Activated CD4-positive, CD25-positive, alpha-beta regulatory T cell (primary cell): ENCODE results near the gene KCNC4.

Experiments used
- DNase-seq, 4 experiments: peaks; one replicate each; lab custom pipeline; 2025; lab: John Stamatoyannopoulos, UW

Gene KCNC4

GRCh38 chr1:110212169-110213142, 2.3 kb downstream of the KCNC4 start:
- DNase-seq = no peak

DNA sequence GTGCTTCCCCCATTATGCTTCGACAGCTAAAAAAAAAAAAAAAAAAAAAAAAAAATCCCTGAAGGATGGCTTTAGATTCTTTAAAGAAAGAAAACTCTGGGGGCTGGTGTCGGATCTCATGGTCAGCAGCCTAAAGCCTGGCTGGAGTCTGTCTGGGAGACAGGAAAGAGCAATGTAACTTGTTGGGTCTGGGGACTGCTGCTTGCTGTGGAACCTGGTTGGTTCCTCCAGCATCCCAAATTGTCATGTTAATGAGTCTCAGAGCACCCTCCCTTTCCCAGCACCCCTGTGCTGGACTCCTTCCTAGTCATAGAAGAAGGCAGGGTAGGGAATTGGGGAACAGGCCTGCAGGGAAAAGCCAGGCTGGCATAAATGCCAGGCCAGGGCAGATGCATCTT, 3.0 kb downstream of the KCNC4 start:
- no peak for DNase-seq

- DNase-seq = no peak
Observed at GRCh38 chr1:110214454-110215404, 4.6 kb downstream of the KCNC4 start.

- no peak for DNase-seq
Observed at GRCh38 chr1:110215621-110216515, 5.8 kb downstream of the KCNC4 start.

GRCh38 chr1:110216844-110217444, 6.8 kb downstream of the KCNC4 start:
- DNase-seq = no peak

- DNase-seq = no peak
Observed at GRCh38 chr1:110218137-110218536, 8.0 kb downstream of the KCNC4 start.

GRCh38 chr1:110218739-110219138, 8.6 kb downstream of the KCNC4 start:
- no peak for DNase-seq

DNA sequence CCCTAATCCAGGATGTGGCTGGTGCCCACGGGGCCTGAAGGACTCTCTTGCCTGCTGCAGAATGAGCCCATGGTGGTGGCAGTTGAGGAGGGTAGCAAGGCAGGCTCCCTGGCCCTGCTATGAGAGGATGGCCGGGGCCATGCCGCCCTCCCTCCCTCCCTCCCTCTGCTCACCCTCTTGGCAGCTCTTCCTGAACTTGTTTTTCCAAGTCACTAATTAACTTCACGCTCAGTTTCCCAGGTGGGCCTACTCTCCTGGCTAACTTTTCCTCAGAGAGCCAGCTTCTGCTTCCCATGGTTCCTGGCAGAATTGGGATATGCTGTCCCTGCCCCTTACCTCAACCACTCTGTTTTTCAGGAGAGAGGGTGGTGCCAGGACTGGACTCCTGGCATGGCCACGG, 10.2 kb downstream of the KCNC4 start:
- no peak for DNase-seq

- DNase-seq = no peak
Observed at GRCh38 chr1:110221119-110221518, 11.0 kb downstream of the KCNC4 start.

GRCh38 chr1:110223127-110223526, 13.0 kb downstream of the KCNC4 start:
- no peak for DNase-seq

- no peak for DNase-seq
Observed at GRCh38 chr1:110223581-110223980, 13.5 kb downstream of the KCNC4 start.

DNA sequence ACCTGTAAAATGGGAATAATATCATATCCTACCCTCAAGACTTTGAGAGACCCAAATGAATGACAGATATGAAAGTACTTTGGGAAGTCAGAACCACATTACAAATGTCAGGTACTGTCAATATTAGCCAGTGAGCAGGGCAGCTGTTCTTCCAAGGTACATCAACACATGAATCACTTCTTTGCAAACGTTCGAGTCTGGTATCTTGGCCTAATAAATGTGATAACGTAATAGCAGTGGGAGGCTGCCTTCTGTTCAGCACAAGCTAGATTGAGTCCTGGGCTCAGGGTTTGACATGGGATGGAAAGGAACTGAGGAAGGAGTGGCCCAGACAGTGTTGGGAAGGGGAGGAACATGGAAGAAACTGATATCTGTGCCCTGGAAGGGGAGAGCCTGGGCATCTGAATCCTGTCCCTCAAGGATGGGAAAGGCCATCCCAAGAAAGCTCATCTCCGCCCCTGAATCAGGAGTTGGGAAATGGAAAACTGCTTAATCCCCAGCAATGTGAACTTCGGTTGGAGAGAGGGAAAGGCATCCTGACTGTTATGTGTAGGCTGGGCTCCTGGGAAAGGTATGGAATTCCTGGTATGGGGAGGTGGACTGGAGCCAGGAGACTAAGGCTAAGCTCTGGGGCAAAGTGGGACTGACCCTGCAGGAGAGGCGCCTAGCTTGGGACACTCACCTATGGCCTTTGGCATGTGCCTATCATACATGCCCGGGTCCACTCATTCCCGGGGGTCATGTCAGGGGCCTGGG, 14.3 kb downstream of the KCNC4 start:
- no peak for DNase-seq

DNA sequence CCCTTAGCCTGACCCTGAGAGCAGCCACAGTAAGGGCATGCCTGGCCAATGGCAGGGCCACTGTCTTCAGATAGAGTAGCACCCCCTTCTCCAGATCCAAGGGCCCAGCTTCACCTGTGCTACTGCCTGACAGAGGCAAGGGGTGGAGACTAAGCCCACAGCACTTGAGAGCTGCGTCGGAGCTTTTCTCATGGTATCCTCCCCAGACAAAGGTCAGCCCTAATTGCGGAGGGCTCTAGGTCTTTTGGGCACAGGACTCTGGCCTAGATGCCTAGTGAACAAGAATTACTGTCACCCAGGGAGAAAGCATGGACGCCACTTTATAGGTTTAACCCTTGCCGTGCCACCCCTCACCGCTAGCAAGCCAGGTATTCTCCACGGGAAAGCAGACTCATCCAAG, 15.1 kb downstream of the KCNC4 start:
- no peak for DNase-seq

DNA sequence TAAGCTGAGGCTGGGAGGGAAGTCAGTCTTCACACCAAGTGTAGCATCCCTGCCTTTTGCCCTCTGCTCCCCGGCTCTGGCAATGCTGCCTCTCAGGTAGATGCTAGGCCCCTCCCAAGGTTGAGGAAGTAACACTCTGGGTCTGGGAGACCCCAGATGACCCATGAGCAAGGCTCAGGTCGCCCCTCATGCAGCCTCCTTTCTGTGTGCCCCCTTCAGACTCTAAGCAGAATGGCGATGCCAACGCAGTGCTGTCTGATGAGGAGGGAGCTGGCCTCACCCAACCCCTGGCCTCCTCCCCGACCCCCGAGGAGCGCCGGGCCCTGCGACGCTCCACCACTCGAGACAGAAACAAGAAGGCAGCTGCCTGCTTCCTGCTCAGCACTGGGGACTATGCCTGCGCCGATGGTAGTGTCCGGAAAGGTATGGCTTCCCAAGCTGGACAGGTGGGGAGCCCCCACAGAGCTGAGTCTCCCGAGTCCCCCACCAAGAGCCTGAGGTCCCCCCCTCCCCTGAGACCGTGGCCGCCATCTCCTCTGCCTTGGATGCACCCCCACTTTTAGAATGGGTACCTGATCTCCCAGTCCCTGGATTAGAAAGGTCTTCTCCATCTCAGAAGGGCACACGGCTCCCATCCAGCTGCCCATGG, 15.8 kb downstream of the KCNC4 start:
- DNase-seq = no peak

DNA sequence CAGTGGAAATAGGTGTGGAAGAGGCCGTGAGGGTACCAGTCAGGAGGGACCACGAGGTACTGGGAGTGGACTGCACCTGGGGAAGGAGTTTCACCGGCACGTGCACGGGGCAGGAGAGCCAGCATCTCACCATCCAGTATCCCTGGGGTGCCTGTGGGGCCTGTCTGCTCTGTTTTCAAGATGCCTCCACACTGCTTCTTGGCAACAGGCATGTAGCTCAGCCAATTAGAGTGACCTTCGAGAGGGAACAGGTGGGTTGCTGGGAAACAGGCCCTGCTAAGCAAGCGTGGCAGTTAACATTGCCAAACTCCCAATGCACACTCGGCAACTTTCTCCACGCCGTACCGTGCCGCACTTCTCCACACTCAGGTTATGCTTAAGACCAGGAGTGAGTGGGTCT, 17.7 kb downstream of the KCNC4 start:
- no peak for DNase-seq

DNA sequence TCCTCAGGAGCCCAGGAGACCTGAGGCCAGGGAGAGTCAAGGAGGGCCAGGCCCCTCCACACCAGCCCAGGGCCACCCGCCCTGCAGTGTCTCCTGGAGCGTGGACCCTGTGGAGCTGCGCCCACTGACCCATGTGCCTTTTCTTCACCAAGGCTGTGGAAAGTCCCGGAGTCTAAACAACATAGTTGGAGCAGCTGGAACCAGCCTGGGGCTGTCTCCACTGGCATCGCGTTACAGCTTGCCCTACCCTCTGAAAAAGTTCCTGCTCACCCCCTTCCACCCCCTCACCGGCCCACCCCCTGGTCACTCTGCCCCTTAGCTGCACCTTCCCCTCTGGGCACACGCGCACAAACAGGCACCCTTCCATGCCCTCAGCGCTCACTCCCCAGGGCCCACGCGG, 18.3 kb downstream of the KCNC4 start:
- DNase-seq = no peak

DNA sequence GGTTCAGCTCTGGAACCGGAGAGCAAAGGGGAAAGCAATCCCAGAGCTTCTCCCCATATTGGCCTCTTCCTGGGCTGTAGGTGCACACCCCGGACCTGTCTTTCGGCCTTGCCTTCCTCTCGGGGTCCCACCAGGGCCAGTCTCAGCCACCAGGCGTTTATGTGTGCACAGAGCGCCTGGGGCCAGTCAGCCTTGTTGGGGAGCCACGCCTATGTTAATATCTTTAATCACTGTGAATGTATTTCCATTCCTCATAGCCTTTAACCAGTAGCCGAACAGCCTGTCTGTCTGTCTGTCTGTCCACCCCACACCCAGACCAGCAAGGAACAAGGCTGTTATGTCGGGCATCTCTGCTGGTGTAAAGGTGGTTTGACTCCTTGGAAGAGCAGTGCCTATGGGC, 18.8 kb downstream of the KCNC4 start:
- DNase-seq = no peak

- DNase-seq = no peak
Observed at GRCh38 chr1:110229348-110230001, 19.4 kb downstream of the KCNC4 start.

- DNase-seq = no peak
Observed at GRCh38 chr1:110230381-110231199, 20.5 kb downstream of the KCNC4 start.
